Measurements from ENCODE around the gene DSE.

GRCh38 chr6:116444092-116444491, 73.3 kb downstream of the DSE start:
- no peak for TF ChIP-seq EP300 (IDR thresholded peaks at IDR 0.05)
- peak; percentile 27 to 48 (median 33) for TF ChIP-seq CTCF (IDR thresholded peaks at IDR 0.05)
